ENCODE results near the gene SETD2. TPM values are rescaled to one million over a fixed set of nuclear protein-coding genes. Genes with fewer than 3 reads are reported as not detected.
A peak's percentile ranks its signal among the peaks of the same experiment; 100 is the strongest.

SETD2 gene
- total and polyA plus RNA-seq, 9 of the 15 experiments (the other 6 are each of a cell fraction or from before 2014, with no cell fraction given): 8.2 to 44.0 (median 33.6) TPM

- Histone ChIP-seq H3K79me2 (ENCODE audit: control insufficient read depth, insufficient read depth, low read length) (no peaks in the 10 kb centered on the region), H3K4me2 (ENCODE audit: insufficient read depth, low read length) (no peak overlapping the region), H3K9ac (ENCODE audit: insufficient read depth in 1 of 2, low read depth in 2 of 2, low read length in 2 of 2) (no peak overlapping the region), H3K36me3 (ENCODE audit: control insufficient read depth, insufficient read depth, low read length) (peaks cover 63% of the 10 kb centered on the region; the same call in 2 of the 3 replicates), H2AFZ (ENCODE audit: low read depth, low read length) (no peak overlapping the region), H3K9me1 (ENCODE audit: control insufficient read depth, insufficient read depth, low read length) (no peaks in the 10 kb centered on the region), H3K27ac (ENCODE audit: extremely low read depth, low read depth, low read length) (no peak overlapping the region), H4K20me1 (replicated peaks; ENCODE audit: control insufficient read depth, insufficient read depth, low read length) (no peaks in the 10 kb centered on the region), H3K27me3 (ENCODE audit: control insufficient read depth in 2 of 2, insufficient read depth in 2 of 2, low read length in 2 of 2) (no peaks in the 10 kb centered on the region), H3K4me1 (replicated peaks in 1 of 2; ENCODE audit: control insufficient read depth in 2 of 2, insufficient read depth in 2 of 2, low read length in 2 of 2) (peaks cover 0 to 14% of the 10 kb centered on the region in 2 experiments; a peak in 1 of 5 replicates), H3K9me3 (replicated peaks; ENCODE audit: control insufficient read depth, insufficient read depth, low read depth, low read length) (no peaks in the 10 kb centered on the region), H3K4me3 (no peak overlapping the region)
- ATAC-seq (no peak), DNase-seq (ENCODE audit: extremely low read depth in 1 of 4, low spot score in 3 of 4) (no peak), FAIRE-seq (no peak)
- WGBS (ENCODE audit: insufficient coverage, low coverage, missing lambda C conversion rate): 97% methylated on average over 10 of the region's 23 CpGs
- intact Hi-C loops (cut with micrococcal nuclease): no loop called here
- ChIA-PET CTCF (ENCODE audit: low intra/inter-chr PET ratio) (no interaction called here), POLR2A (interaction anchor here (0.6 to 1.0 kb wide), 3 partner anchors 15 to 1306 kb away, joined by 3 to 8 read pairs (median 3); no protein-coding TSS in a partner anchor)
- in situ Hi-C loops (cut with MboI): no loop called here
- no peak for TF ChIP-seq MEIS2 (IDR thresholded peaks at IDR 0.05; ENCODE audit: partially characterized antibody)
- 0 out of 2 replicates have a peak, but pooled peaks have one; percentile 4 for TF ChIP-seq RBFOX2 (IDR thresholded peaks at IDR 0.05; ENCODE audit: low read depth, low read length)
- TF ChIP-seq CHD2 (IDR thresholded peaks at IDR 0.05; ENCODE audit: low read depth, low read length): no peak
- TF ChIP-seq, protein P1, sequence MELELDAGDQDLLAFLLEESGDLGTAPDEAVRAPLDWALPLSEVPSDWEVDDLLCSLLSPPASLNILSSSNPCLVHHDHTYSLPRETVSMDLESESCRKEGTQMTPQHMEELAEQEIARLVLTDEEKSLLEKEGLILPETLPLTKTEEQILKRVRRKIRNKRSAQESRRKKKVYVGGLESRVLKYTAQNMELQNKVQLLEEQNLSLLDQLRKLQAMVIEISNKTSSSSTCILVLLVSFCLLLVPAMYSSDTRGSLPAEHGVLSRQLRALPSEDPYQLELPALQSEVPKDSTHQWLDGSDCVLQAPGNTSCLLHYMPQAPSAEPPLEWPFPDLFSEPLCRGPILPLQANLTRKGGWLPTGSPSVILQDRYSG (tag; conservative IDR thresholded peaks at IDR 0.05; ENCODE audit: low read depth): no peak
- no TSS peak for BruUV-seq (replicated peaks)
These were observed 155.1 kb downstream of the SETD2 start for GRCh38 chr3:47008851-47009224.
